Esophagus muscularis mucosa (tissue), 4 donors: ENCODE data around the gene KLHL29. TPM values are rescaled to one million over a fixed set of nuclear protein-coding genes. Genes with fewer than 3 reads are reported as not detected.

Source experiments
- DNase-seq: peaks from one replicate; pipeline ENCODE4 v3.0.0-alpha.2; 2017; ENCODE audit errors: extremely low spot score
- H3K27ac ChIP-seq, 4 donors: fragments of 200-600 bp; sonication (generic); replicated peaks in 1 of 4; 1 replicate in 3 of 4; 2 replicates in 1 of 4; pipeline ENCODE4 v1.5.1; 2016 to 2019; ENCODE audit warnings: mild to moderate bottlenecking in 1 of 4
- H3K27me3 ChIP-seq, 4 donors: fragments of 200-600 bp; sonication (generic); one replicate each; pipeline versions ENCODE4 v1.5.1 to v1.6.0; 2016 to 2019
- H3K36me3 ChIP-seq, 4 donors: fragments of 200-600 bp; sonication (generic); one replicate each; pipeline ENCODE4 v1.5.1; 2016 to 2019
- H3K4me1 ChIP-seq, 4 donors: fragments of 200-600 bp; sonication (generic); one replicate each; pipeline ENCODE4 v1.5.1; 2016 to 2019
- H3K4me3 ChIP-seq, 4 donors: fragments of 200-600 bp; sonication (generic); 1 replicate in 2 of 4; 2 replicates in 2 of 4; pipeline ENCODE4 v1.5.1; 2016 to 2019; ENCODE audit warnings: mild to moderate bottlenecking in 4 of 4, moderate library complexity in 1 of 4
- H3K9me3 ChIP-seq, 4 donors: fragments of 200-600 bp; sonication (generic); 1 replicate in 3 of 4; 2 replicates in 1 of 4; pipeline ENCODE4 v1.5.1; 2016 to 2019
- EP300 ChIP-seq: sonication (generic); formaldehyde crosslinking; IDR thresholded peaks from one replicate; pipeline ENCODE4 v1.6.1; 2017; ENCODE audit warnings: antibody characterized with exemption
- POLR2A ChIP-seq: fragments of 450-650 bp; IDR thresholded peaks from one replicate; pipeline ENCODE4 v1.6.1; 2017; ENCODE audit warnings: antibody characterized with exemption, moderate library complexity, mild to moderate bottlenecking, low read depth
- POLR2AphosphoS5 ChIP-seq, 2 donors: sonication (generic); formaldehyde crosslinking; IDR thresholded peaks; one replicate each; pipeline ENCODE4 v1.6.1; 2017; ENCODE audit warnings: antibody characterized with exemption in 2 of 2
- WGBS: methylation state at CpG from one replicate; pipeline ENCODE4 v1.1.5; 2018; 5-methylcytosine and 5-hydroxymethylcytosine counted together
- intact Hi-C: fragments of 100-400 bp; cut with DNase I; formaldehyde crosslinking; loops from one replicate; pipeline ENCODE4 v1.15.1; 2023
- total RNA-seq, 4 donors: library from RNA; depleted of rRNA; stranded (reverse); fragments of >200 nt; gene quantifications; one replicate each; pipeline versions ENCODE4 v1.1.0 to v1.2.1, GENCODE V29; 2016
- TF ChIP-seq, protein P1 (sequence below), 3 experiments: fragments of 200-600 bp in 2 of 3; fragments of 450-650 bp in 1 of 3; sonication (generic) in 2 of 3; IDR thresholded peaks; one replicate each; pipeline ENCODE4 v1.5.1; 2017 to 2019; ENCODE audit warnings: antibody characterized with exemption in 3 of 3, mild to moderate bottlenecking in 2 of 3, moderate library complexity in 1 of 3

KLHL29 gene
- total RNA-seq, 4 donors from 2014 or later = 22.0 to 26.1 (median 23.4) TPM

- TF ChIP-seq POLR2A = no peak
- TF ChIP-seq POLR2AphosphoS5 (IDR thresholded peaks at IDR 0.05) = peak in 1 of 2 donors; percentile 23
- Histone ChIP-seq H3K36me3 (peaks cover 0 to 12% (median 3%) of the 10 kb centered on the region in 4 donors), H3K27me3 (no peaks in the 10 kb centered on the region), H3K27ac (peak overlapping the region; percentile 79 to 86 (median 84)), H3K9me3 (no peaks in the 10 kb centered on the region), H3K4me1 (peaks cover 34 to 97% (median 96%) of the 10 kb centered on the region in 4 donors), H3K4me3 (no peak overlapping the region)
- 80% methylated on average over 3 of the region's 6 CpGs for WGBS
- intact Hi-C loops = no loop called here
- no peak for DNase-seq
These were observed 180.8 kb downstream of the KLHL29 start for GRCh38 chr2:23565814-23566213.

DNA sequence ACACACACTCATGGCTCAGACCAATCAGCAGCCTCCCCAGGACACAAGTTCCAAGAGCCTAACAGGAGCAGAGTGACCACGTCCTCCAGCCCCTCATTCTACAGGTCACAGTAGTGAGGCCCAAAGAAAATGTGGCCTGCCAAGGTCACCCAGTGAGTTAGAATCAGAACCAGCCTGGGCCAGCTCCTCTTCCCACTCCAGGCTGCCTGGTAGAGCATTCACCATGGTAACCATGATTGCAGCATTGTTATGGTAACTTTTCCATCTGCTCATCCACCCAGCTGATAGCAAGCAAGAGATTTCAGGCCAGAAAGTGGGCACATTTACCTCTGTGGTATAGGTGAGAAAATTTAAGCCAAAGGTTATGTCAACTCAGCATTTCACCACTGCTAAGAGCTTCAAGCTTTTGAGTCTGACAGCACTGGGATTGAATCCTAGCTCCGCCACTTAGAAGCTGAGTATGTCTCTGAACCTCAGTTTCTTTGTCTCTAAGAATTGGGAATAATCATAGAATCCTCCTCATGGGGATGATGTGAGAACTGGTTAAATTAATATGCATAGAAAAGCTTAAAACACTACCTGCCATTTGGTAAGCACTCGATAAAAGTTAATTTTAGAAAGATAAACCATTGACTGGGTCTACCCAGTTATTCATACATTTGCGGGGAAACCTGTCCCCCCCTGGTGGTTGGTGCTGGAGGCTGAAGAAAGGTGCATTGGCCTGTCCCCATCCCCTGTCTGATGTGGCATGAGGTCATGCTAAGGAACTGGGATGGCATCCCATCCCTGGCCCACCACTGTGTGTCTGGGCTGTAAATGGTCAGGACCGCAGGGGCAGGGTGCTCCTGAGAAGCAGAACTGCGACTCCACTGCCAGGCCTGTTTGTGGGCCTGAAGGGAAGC, 181.5 kb downstream of the KLHL29 start:
- peaks cover 0 to 12% (median 3%) of the 10 kb centered on the region in 4 donors for H3K36me3 ChIP-seq
- 93% methylated on average over 4 of the region's 6 CpGs for WGBS
- no peaks in the 10 kb centered on the region for H3K9me3 ChIP-seq
- peaks cover 34 to 97% (median 97%) of the 10 kb centered on the region in 4 donors for H3K4me1 ChIP-seq
- peak overlapping the region; percentile 79 to 86 (median 84) for H3K27ac ChIP-seq
- H3K4me3 ChIP-seq = no peak overlapping the region
- DNase-seq = no peak
- intact Hi-C loops = no loop called here
- TF ChIP-seq, protein P1, sequence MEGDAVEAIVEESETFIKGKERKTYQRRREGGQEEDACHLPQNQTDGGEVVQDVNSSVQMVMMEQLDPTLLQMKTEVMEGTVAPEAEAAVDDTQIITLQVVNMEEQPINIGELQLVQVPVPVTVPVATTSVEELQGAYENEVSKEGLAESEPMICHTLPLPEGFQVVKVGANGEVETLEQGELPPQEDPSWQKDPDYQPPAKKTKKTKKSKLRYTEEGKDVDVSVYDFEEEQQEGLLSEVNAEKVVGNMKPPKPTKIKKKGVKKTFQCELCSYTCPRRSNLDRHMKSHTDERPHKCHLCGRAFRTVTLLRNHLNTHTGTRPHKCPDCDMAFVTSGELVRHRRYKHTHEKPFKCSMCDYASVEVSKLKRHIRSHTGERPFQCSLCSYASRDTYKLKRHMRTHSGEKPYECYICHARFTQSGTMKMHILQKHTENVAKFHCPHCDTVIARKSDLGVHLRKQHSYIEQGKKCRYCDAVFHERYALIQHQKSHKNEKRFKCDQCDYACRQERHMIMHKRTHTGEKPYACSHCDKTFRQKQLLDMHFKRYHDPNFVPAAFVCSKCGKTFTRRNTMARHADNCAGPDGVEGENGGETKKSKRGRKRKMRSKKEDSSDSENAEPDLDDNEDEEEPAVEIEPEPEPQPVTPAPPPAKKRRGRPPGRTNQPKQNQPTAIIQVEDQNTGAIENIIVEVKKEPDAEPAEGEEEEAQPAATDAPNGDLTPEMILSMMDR (IDR thresholded peaks at IDR 0.05) = peak; percentile 18 to 34 (median 23)
- TF ChIP-seq POLR2AphosphoS5 (IDR thresholded peaks at IDR 0.05) = no peak
- TF ChIP-seq EP300 = no peak
- TF ChIP-seq POLR2A = no peak
- no peaks in the 10 kb centered on the region for H3K27me3 ChIP-seq

GRCh38 chr2:23567161-23567756, 182.3 kb downstream of the KLHL29 start:
- Histone ChIP-seq H3K36me3 (peaks cover 0 to 9% (median 1%) of the 10 kb centered on the region in 4 donors), H3K9me3 (no peaks in the 10 kb centered on the region), H3K27me3 (no peaks in the 10 kb centered on the region), H3K4me3 (no peak overlapping the region), H3K4me1 (peaks cover 34 to 100% (median 99%) of the 10 kb centered on the region in 4 donors), H3K27ac (peak overlapping the region; percentile 79 to 86 (median 84))
- no peak for DNase-seq
- 92% methylated on average over 10 of the region's 15 CpGs for WGBS
- TF ChIP-seq POLR2A (no peak), POLR2AphosphoS5 (IDR thresholded peaks at IDR 0.05) (no peak), EP300 (no peak)
- TF ChIP-seq, protein P1 (IDR thresholded peaks at IDR 0.05) = no peak
- intact Hi-C loops = no loop called here

DNA sequence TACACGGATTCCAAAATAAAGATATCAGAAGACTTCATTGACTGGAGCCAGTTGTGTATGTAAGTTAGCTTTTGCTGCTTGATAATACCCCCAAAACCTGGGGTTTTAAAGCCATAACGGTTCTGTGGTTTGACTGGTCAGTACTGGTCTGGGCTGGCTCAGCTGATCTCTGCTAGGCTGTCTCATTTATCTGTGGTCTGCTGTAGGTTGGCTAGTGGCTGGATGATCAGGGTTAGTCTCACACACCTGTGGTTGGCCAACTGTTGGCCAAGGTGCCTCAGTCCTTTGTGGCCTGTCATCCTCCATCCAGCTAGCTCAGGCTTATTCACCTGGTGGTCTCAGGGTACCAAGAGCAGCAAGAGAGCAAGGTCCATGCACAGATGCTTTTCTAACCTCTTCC, 183.2 kb downstream of the KLHL29 start:
- Histone ChIP-seq H3K9me3 (no peaks in the 10 kb centered on the region), H3K4me3 (no peak overlapping the region), H3K27me3 (no peaks in the 10 kb centered on the region), H3K27ac (peak overlapping the region; percentile 79 to 86 (median 84)), H3K36me3 (no peaks in the 10 kb centered on the region), H3K4me1 (peaks cover 29 to 90% (median 89%) of the 10 kb centered on the region in 4 donors)
- intact Hi-C loops = no loop called here
- WGBS = 87% methylated on average over 2 of the region's 2 CpGs
- DNase-seq = no peak
- TF ChIP-seq EP300 (no peak), POLR2AphosphoS5 (IDR thresholded peaks at IDR 0.05) (no peak), POLR2A (no peak)
- TF ChIP-seq, protein P1 (IDR thresholded peaks at IDR 0.05) = no peak

DNA sequence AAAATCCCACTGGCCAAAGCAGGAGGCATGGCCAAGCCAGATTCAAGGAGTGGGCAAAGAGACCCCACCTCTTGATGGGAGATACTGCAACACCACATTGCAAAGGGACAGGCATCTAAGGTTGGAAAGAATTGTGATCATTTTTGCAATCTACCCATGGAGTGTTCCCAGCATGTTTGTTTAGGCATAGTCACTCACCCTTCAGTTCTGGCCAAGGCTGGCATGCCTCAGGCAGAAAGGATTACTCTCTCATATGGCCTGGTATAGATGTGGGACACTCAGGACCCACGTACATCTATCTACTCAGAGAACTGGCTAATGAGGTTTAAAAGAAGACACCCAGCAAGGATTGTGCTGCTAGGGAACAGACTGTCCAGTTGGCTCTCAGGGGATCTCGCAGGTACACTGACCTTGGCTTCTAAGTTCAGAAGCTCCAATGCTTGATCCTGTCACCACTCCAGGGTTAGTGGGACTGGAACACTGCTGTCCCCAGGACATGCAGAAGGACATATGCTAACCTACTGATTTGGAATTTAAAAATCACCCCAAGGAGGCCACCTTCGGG, 183.7 kb downstream of the KLHL29 start:
- peak; percentile 13 to 46 for TF ChIP-seq POLR2AphosphoS5 (IDR thresholded peaks at IDR 0.05)
- peak; percentile 35 for TF ChIP-seq EP300
- no peak for TF ChIP-seq POLR2A
- TF ChIP-seq, protein P1 (IDR thresholded peaks at IDR 0.05) = no peak
- Histone ChIP-seq H3K4me3 (no peak overlapping the region), H3K36me3 (no peaks in the 10 kb centered on the region), H3K4me1 (peaks cover 24 to 85% (median 84%) of the 10 kb centered on the region in 4 donors), H3K9me3 (no peaks in the 10 kb centered on the region), H3K27me3 (no peaks in the 10 kb centered on the region), H3K27ac (peak overlapping the region; percentile 79 to 86 (median 84))
- intact Hi-C loops = no loop called here
- 72% methylated on average over 3 of the region's 3 CpGs for WGBS
- DNase-seq = no peak
